Brain microvascular endothelial cell (primary cell): ENCODE measurements around the gene U2SURP.

Experiments used
- DNase-seq: peaks from one replicate; pipeline ENCODE4 v3.0.0-alpha.2; 2020
- H3K27ac ChIP-seq: fragments of 250-450 bp; sonication (Bioruptor Pico); 2 replicates; pipeline ENCODE4 v1.5.1; 2020; ENCODE audit warnings: mild to moderate bottlenecking, moderate library complexity
- H3K27me3 ChIP-seq: fragments of 250-450 bp; sonication (Bioruptor Pico); replicated peaks from 2 replicates; pipeline ENCODE4 v1.5.1; 2020; ENCODE audit warnings: mild to moderate bottlenecking
- H3K36me3 ChIP-seq: fragments of 250-450 bp; sonication (Bioruptor Pico); replicated peaks from 2 replicates; pipeline ENCODE4 v1.5.1; 2020; ENCODE audit warnings: mild to moderate bottlenecking
- H3K4me3 ChIP-seq: 2 replicates; pipeline ENCODE4 v1.5.1; 2011; ENCODE audit warnings: low read depth, mild to moderate bottlenecking, control low read depth, low read length, moderate library complexity
- in situ Hi-C: cut with HindIII; loops from 2 replicates; pipeline ENCODE4 v1.10.0; 2017; ENCODE audit warnings: low sequenced_read_pairs, low pct_ligation_motif_present
- TF ChIP-seq, protein P1 (sequence below): IDR thresholded peaks from 2 replicates; pipeline ENCODE4 v1.5.1; 2011; ENCODE audit warnings: low read depth, mild to moderate bottlenecking, moderate library complexity, low read length, control low read depth, inconsistent platforms; ENCODE audit errors: missing control alignments

Gene U2SURP

DNA sequence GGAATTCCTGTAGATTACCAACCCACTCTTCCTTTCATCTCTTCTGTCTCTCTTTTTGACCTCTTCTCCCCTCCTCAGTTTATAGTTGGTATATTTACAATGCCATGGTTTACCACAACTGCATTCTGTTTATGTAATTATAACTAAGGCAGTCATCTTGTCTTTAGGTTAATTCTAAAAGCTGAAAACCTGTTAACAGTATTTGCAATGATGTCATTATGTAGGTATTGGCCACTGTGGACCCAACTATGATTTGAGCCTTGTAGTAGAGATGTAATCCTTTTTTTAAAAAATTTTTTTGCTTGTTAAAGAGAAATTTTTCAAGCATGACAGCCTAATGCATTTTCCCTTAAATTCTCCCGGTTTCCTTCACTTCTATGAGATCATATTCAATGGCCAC is 87.5 kb downstream of the U2SURP start:
- H3K27ac ChIP-seq, result no peak overlapping the region
- TF ChIP-seq, protein P1, sequence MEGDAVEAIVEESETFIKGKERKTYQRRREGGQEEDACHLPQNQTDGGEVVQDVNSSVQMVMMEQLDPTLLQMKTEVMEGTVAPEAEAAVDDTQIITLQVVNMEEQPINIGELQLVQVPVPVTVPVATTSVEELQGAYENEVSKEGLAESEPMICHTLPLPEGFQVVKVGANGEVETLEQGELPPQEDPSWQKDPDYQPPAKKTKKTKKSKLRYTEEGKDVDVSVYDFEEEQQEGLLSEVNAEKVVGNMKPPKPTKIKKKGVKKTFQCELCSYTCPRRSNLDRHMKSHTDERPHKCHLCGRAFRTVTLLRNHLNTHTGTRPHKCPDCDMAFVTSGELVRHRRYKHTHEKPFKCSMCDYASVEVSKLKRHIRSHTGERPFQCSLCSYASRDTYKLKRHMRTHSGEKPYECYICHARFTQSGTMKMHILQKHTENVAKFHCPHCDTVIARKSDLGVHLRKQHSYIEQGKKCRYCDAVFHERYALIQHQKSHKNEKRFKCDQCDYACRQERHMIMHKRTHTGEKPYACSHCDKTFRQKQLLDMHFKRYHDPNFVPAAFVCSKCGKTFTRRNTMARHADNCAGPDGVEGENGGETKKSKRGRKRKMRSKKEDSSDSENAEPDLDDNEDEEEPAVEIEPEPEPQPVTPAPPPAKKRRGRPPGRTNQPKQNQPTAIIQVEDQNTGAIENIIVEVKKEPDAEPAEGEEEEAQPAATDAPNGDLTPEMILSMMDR, result no peak
- no peaks in the 10 kb centered on the region for H3K36me3 ChIP-seq
- DNase-seq, result no peak
- no peaks in the 10 kb centered on the region for H3K27me3 ChIP-seq
- in situ Hi-C loops, result no loop called here
- H3K4me3 ChIP-seq, result no peak overlapping the region

DNA sequence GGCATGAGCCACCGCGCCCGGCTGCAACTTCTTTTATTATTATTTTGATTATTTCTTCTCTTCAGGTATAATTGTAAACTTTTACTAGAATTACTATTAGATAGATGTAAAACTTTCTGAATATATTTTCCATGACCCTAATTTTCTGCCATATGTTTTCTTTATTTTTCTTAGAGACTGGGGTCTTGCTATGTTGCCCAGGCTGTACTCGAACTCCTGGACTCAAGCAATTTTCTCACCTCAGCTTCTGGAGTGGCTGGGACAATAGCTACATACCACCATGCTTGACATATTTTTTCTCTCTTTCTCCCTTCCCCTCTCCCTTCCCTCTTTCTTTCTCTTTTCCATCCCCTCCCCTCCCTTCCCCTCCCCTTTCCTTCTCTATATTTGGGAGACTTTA is 88.6 kb downstream of the U2SURP start:
- Histone ChIP-seq H3K36me3 (no peaks in the 10 kb centered on the region), H3K4me3 (no peak overlapping the region), H3K27ac (no peak overlapping the region), H3K27me3 (no peaks in the 10 kb centered on the region)
- in situ Hi-C loops, result no loop called here
- no peak for DNase-seq
- TF ChIP-seq, protein P1, result no peak

DNA sequence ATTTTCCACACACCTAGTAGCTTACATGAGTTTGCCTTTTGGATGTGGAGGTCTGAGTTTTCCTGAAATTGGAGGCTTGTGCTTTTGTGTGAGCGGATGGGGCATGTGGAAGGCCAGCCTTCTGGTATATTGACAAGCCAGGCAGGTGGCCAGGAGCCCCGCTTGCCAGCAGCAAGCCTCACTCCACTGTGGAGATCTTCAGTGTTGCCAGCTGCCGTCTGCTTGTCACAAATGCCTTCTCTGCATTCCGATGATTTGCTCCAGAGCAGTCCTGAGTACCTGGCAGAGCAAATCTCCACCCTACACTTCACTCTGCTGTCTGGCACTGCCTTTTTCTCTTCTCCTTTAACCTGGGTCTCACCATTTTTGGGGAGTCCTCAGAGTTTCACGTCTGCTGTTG is 89.1 kb downstream of the U2SURP start:
- in situ Hi-C loops, result no loop called here
- Histone ChIP-seq H3K36me3 (no peaks in the 10 kb centered on the region), H3K4me3 (no peak overlapping the region), H3K27ac (no peak overlapping the region), H3K27me3 (no peaks in the 10 kb centered on the region)
- TF ChIP-seq, protein P1, result no peak
- DNase-seq, result no peak

DNA sequence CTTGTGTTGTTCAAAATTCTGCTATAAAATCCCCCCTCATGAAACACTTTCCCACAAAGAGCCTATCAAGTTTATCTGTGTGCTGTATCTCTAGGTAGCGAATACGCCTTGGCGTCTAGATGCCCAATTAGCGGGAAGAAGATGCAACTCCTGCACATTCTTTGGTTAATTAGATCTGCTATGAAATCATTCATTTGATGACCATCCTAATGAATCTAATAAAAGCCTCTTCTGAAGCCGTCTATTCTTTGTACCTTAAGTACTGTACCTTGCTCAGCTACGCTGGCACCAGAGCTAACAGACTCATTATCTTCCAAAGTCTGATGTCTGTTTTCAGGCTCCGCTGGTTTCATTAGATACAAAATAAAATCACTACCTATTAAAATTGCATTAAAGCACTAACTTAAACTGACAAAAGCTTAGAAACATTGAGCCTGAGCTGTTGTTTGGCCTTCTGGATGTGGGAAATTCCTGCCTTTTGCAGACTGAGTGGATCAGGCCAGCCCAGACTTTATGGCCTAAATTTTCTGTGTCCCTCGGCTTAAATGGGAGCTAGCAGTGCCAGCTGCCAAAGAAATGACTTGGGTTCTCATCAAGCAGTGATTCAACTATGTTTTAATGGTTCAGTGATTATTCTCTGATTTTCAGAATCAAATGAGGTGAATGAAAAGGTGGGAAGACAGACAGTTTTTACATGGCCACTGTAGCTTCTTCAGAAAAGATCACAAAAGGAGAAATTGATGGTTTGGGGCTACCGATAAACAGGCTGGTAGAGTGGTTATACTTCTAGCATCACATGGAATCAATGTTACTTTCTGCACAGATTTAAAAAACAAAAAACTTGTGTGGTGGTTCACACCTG is 89.8 kb downstream of the U2SURP start:
- H3K36me3 ChIP-seq, result no peaks in the 10 kb centered on the region
- H3K27me3 ChIP-seq, result no peaks in the 10 kb centered on the region
- TF ChIP-seq, protein P1, result no peak
- no peak overlapping the region for H3K4me3 ChIP-seq
- no peak for DNase-seq
- in situ Hi-C loops, result no loop called here
- no peak overlapping the region for H3K27ac ChIP-seq

DNA sequence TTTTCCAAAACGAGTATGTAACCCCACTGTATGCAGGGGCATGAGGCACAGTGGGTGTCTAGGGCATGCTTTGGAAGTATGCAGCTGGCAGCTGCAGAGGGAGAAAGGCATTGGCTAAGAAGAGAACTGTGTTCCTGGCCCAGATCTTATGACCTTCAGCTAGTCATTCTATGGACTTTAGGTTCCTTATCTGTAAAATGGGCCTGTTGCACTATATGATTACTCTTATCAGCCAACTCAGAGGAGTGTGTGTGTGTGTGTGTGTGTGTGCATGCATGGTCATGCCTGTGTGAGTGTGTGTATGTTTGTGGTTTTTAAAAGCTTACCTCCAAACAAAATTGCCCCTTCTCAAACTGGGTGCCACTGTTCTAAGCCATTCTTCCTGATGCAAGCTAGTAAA is 90.8 kb downstream of the U2SURP start:
- DNase-seq, result no peak
- TF ChIP-seq, protein P1, result no peak
- Histone ChIP-seq H3K27me3 (no peaks in the 10 kb centered on the region), H3K4me3 (no peak overlapping the region), H3K27ac (no peak overlapping the region), H3K36me3 (no peaks in the 10 kb centered on the region)
- in situ Hi-C loops, result no loop called here

DNA sequence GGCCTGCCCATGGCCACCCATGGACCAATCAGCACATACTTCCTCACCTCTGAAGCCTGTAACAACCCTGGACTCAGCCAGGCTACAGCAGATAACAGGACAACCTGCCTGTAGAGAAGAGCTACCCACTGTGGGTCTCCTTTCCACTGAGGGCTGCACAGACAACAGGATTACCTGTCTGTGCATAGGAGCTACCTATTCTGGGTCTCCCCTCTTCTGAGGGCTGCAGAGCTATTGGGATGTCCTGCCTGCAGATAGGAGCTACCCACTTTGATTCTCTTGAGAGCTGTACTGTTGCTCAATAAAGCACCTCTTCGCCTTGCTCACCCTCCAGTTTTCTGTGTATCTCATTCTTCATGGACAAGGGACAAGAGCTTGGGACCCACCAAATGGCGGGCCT is 94.4 kb downstream of the U2SURP start:
- Histone ChIP-seq H3K4me3 (no peak overlapping the region), H3K27me3 (no peaks in the 10 kb centered on the region), H3K27ac (no peak overlapping the region), H3K36me3 (no peaks in the 10 kb centered on the region)
- in situ Hi-C loops, result no loop called here
- DNase-seq, result no peak
- TF ChIP-seq, protein P1, result no peak
